Suprapubic skin (tissue), 4 donors: Measurements from ENCODE around the gene CSMD2.

Source experiments
- EP300 ChIP-seq: sonication (generic); formaldehyde crosslinking; IDR thresholded peaks from one replicate; pipeline ENCODE4 v1.6.1; 2017; ENCODE audit warnings: antibody characterized with exemption
- POLR2A ChIP-seq, 2 donors: fragments of 450-650 bp; IDR thresholded peaks; one replicate each; pipeline ENCODE4 v1.6.1; 2017; ENCODE audit warnings: antibody characterized with exemption in 2 of 2, mild to moderate bottlenecking in 2 of 2, moderate library complexity in 2 of 2
- POLR2AphosphoS5 ChIP-seq, 3 donors: sonication (generic); formaldehyde crosslinking; IDR thresholded peaks; one replicate each; pipeline ENCODE4 v1.6.1; 2017; ENCODE audit warnings: antibody characterized with exemption in 3 of 3
- TF ChIP-seq, protein P1 (sequence below), 2 donors: fragments of 200-600 bp in 1 of 2; fragments of 450-650 bp in 1 of 2; sonication (generic) in 1 of 2; IDR thresholded peaks; one replicate each; pipeline ENCODE4 v1.5.1; 2016 to 2019; ENCODE audit warnings: antibody characterized with exemption in 2 of 2, mild to moderate bottlenecking in 1 of 2, moderate library complexity in 1 of 2

- TF ChIP-seq, protein P1, sequence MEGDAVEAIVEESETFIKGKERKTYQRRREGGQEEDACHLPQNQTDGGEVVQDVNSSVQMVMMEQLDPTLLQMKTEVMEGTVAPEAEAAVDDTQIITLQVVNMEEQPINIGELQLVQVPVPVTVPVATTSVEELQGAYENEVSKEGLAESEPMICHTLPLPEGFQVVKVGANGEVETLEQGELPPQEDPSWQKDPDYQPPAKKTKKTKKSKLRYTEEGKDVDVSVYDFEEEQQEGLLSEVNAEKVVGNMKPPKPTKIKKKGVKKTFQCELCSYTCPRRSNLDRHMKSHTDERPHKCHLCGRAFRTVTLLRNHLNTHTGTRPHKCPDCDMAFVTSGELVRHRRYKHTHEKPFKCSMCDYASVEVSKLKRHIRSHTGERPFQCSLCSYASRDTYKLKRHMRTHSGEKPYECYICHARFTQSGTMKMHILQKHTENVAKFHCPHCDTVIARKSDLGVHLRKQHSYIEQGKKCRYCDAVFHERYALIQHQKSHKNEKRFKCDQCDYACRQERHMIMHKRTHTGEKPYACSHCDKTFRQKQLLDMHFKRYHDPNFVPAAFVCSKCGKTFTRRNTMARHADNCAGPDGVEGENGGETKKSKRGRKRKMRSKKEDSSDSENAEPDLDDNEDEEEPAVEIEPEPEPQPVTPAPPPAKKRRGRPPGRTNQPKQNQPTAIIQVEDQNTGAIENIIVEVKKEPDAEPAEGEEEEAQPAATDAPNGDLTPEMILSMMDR (IDR thresholded peaks at IDR 0.05): no peak
- TF ChIP-seq POLR2AphosphoS5 (IDR thresholded peaks at IDR 0.05) (no peak), POLR2A (IDR thresholded peaks at IDR 0.05) (no peak), EP300 (no peak)
Measured at GRCh38 chr1:34075576-34075975, 89.5 kb downstream of the CSMD2 start.
